WTC11 (cell line): Measurements from ENCODE around the gene ADSL.

ENCODE experiments used
- CREM ChIP-seq: sonication (generic); formaldehyde crosslinking; IDR thresholded peaks from 2 replicates; pipeline ENCODE4 v1.8.1; 2022; ENCODE audit warnings: mild to moderate bottlenecking, missing genetic modification reagents, moderate library complexity
- ESRRA ChIP-seq: sonication (generic); formaldehyde crosslinking; IDR thresholded peaks from 2 replicates; pipeline ENCODE4 v1.8.1; 2022; ENCODE audit warnings: mild to moderate bottlenecking, missing genetic modification reagents, borderline replicate concordance
- ETV6 ChIP-seq: sonication (generic); formaldehyde crosslinking; IDR thresholded peaks from 2 replicates; pipeline ENCODE4 v1.8.1; 2022; ENCODE audit warnings: mild to moderate bottlenecking, missing genetic modification reagents
- MYBL2 ChIP-seq: sonication (generic); formaldehyde crosslinking; IDR thresholded peaks from 2 replicates; pipeline ENCODE4 v1.8.1; 2023; ENCODE audit warnings: mild to moderate bottlenecking, moderate library complexity, missing genetic modification reagents
- NFYB ChIP-seq: sonication (generic); formaldehyde crosslinking; conservative IDR thresholded peaks from 2 replicates; pipeline ENCODE4 v1.8.0; 2022; ENCODE audit warnings: low read depth, missing genetic modification reagents
- NR3C1 ChIP-seq: sonication (generic); formaldehyde crosslinking; conservative IDR thresholded peaks from 2 replicates; pipeline ENCODE4 v1.8.1; 2023; ENCODE audit warnings: low read depth, mild to moderate bottlenecking, missing genetic modification reagents
- SP1 ChIP-seq: sonication (generic); formaldehyde crosslinking; conservative IDR thresholded peaks from 2 replicates; pipeline ENCODE4 v1.8.1; 2022; ENCODE audit warnings: missing genetic modification reagents
- TCF7 ChIP-seq: sonication (generic); formaldehyde crosslinking; IDR thresholded peaks from 2 replicates; pipeline ENCODE4 v1.8.0; 2022; ENCODE audit warnings: mild to moderate bottlenecking, low read depth, missing genetic modification reagents, moderate library complexity
- ZBTB21 ChIP-seq: sonication (generic); formaldehyde crosslinking; IDR thresholded peaks from 2 replicates; pipeline ENCODE4 v1.8.1; 2023; ENCODE audit warnings: mild to moderate bottlenecking, missing genetic modification reagents, borderline replicate concordance
- TF ChIP-seq, protein P1 (sequence below): fragments of 200-600 bp; IDR thresholded peaks from 2 replicates; pipeline ENCODE4 v1.8.0; 2022; ENCODE audit warnings: antibody characterized with exemption
- TF ChIP-seq, protein P2 (sequence below): sonication (generic); formaldehyde crosslinking; IDR thresholded peaks from 2 replicates; pipeline ENCODE4 v1.8.1; 2022; ENCODE audit warnings: low read depth, mild to moderate bottlenecking, moderate library complexity, missing genetic modification reagents, borderline replicate concordance
- TF ChIP-seq, protein P3 (sequence below): sonication (generic); formaldehyde crosslinking; IDR thresholded peaks from 2 replicates; pipeline ENCODE4 v1.8.1; 2022; ENCODE audit warnings: low read depth, missing genetic modification reagents, borderline replicate concordance
- TF ChIP-seq, protein P4 (sequence below): sonication (generic); formaldehyde crosslinking; IDR thresholded peaks from 2 replicates; pipeline ENCODE4 v1.8.0; 2023; ENCODE audit warnings: missing genetic modification reagents, mild to moderate bottlenecking, borderline replicate concordance

DNA sequence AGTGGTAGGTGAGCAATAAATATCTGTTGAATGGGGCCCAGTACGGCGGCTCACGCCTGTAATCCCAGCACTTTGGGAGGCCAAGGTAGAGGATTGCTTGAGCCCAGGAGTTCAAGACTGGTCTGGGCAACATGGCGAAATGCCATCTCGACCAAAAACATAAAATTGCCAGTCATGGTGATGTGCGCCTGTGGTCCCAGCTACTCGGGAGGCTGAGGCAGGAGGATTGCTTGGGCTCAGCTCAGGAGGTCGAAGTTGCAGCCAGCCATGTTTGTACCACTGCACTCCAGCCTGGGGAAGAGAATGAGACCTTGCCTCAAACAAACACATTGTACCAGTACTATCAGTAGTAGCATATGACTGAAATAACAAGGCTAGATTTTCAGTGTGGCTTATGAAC, 28.3 kb downstream of the ADSL start:
- TF ChIP-seq, protein P1, sequence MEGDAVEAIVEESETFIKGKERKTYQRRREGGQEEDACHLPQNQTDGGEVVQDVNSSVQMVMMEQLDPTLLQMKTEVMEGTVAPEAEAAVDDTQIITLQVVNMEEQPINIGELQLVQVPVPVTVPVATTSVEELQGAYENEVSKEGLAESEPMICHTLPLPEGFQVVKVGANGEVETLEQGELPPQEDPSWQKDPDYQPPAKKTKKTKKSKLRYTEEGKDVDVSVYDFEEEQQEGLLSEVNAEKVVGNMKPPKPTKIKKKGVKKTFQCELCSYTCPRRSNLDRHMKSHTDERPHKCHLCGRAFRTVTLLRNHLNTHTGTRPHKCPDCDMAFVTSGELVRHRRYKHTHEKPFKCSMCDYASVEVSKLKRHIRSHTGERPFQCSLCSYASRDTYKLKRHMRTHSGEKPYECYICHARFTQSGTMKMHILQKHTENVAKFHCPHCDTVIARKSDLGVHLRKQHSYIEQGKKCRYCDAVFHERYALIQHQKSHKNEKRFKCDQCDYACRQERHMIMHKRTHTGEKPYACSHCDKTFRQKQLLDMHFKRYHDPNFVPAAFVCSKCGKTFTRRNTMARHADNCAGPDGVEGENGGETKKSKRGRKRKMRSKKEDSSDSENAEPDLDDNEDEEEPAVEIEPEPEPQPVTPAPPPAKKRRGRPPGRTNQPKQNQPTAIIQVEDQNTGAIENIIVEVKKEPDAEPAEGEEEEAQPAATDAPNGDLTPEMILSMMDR, result no peak
- TF ChIP-seq, protein P2, sequence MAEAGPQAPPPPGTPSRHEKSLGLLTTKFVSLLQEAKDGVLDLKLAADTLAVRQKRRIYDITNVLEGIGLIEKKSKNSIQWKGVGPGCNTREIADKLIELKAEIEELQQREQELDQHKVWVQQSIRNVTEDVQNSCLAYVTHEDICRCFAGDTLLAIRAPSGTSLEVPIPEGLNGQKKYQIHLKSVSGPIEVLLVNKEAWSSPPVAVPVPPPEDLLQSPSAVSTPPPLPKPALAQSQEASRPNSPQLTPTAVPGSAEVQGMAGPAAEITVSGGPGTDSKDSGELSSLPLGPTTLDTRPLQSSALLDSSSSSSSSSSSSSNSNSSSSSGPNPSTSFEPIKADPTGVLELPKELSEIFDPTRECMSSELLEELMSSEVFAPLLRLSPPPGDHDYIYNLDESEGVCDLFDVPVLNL, result no peak
- TF ChIP-seq, protein P3, sequence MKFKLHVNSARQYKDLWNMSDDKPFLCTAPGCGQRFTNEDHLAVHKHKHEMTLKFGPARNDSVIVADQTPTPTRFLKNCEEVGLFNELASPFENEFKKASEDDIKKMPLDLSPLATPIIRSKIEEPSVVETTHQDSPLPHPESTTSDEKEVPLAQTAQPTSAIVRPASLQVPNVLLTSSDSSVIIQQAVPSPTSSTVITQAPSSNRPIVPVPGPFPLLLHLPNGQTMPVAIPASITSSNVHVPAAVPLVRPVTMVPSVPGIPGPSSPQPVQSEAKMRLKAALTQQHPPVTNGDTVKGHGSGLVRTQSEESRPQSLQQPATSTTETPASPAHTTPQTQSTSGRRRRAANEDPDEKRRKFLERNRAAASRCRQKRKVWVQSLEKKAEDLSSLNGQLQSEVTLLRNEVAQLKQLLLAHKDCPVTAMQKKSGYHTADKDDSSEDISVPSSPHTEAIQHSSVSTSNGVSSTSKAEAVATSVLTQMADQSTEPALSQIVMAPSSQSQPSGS (CRISPR knock-in tag), result no peak
- TF ChIP-seq ESRRA (no peak), CREM (CRISPR knock-in tag) (no peak), ETV6 (CRISPR knock-in tag) (no peak), TCF7 (CRISPR knock-in tag) (no peak), SP1 (CRISPR knock-in tag) (no peak), ZBTB21 (CRISPR knock-in tag) (no peak), MYBL2 (CRISPR knock-in tag) (no peak), NR3C1 (CRISPR knock-in tag) (no peak), NFYB (CRISPR knock-in tag) (no peak)
- TF ChIP-seq, protein P4, sequence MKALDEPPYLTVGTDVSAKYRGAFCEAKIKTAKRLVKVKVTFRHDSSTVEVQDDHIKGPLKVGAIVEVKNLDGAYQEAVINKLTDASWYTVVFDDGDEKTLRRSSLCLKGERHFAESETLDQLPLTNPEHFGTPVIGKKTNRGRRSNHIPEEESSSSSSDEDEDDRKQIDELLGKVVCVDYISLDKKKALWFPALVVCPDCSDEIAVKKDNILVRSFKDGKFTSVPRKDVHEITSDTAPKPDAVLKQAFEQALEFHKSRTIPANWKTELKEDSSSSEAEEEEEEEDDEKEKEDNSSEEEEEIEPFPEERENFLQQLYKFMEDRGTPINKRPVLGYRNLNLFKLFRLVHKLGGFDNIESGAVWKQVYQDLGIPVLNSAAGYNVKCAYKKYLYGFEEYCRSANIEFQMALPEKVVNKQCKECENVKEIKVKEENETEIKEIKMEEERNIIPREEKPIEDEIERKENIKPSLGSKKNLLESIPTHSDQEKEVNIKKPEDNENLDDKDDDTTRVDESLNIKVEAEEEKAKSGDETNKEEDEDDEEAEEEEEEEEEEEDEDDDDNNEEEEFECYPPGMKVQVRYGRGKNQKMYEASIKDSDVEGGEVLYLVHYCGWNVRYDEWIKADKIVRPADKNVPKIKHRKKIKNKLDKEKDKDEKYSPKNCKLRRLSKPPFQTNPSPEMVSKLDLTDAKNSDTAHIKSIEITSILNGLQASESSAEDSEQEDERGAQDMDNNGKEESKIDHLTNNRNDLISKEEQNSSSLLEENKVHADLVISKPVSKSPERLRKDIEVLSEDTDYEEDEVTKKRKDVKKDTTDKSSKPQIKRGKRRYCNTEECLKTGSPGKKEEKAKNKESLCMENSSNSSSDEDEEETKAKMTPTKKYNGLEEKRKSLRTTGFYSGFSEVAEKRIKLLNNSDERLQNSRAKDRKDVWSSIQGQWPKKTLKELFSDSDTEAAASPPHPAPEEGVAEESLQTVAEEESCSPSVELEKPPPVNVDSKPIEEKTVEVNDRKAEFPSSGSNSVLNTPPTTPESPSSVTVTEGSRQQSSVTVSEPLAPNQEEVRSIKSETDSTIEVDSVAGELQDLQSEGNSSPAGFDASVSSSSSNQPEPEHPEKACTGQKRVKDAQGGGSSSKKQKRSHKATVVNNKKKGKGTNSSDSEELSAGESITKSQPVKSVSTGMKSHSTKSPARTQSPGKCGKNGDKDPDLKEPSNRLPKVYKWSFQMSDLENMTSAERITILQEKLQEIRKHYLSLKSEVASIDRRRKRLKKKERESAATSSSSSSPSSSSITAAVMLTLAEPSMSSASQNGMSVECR (CRISPR knock-in tag), result no peak
